ENCODE measurements around the gene CAMKK1.

The CAMKK1 gene

DNA sequence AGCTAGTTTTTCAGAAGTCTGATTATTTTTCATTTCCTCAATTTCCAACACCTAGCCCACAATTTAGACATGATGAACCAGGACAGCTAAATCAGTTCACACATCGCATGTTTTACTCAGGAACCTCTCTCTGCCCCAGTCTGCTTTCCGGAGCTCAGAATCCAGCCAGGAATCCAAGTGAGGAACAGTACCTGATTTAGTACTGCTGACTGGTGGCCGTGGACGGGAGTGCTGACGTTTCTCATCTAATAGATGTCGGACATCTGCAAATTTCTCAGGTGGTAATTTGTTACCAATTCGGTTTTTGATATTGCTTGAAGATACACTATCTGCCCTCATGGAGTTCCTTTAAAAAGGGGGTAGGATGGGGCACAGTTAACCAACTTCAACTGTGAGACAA, 76.9 kb downstream of the CAMKK1 start:
- TF ChIP-seq, protein P1, sequence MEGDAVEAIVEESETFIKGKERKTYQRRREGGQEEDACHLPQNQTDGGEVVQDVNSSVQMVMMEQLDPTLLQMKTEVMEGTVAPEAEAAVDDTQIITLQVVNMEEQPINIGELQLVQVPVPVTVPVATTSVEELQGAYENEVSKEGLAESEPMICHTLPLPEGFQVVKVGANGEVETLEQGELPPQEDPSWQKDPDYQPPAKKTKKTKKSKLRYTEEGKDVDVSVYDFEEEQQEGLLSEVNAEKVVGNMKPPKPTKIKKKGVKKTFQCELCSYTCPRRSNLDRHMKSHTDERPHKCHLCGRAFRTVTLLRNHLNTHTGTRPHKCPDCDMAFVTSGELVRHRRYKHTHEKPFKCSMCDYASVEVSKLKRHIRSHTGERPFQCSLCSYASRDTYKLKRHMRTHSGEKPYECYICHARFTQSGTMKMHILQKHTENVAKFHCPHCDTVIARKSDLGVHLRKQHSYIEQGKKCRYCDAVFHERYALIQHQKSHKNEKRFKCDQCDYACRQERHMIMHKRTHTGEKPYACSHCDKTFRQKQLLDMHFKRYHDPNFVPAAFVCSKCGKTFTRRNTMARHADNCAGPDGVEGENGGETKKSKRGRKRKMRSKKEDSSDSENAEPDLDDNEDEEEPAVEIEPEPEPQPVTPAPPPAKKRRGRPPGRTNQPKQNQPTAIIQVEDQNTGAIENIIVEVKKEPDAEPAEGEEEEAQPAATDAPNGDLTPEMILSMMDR (IDR thresholded peaks at IDR 0.05; ENCODE audit: low read depth, low read length) = no peak
- no peak for DNase-seq (ENCODE audit: low read depth in 2 of 2)

DNA sequence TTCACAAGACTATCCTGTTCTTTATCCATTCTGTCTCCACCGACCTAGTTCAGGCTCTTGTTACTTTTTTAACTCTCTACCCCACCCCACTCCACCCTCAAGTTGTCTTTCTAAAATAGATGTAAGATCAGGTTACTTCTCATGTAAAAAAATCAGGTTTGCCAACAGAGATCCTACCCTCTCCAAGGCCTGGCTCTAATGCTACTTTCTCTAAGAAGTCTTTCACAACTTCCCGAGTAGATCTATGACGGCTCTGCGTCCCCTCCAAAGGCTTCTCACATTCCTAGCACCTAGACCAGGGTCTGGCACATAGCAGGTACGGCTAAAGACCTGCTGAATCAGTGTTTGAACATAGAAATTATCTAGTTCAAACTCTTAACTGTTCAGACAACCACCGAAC, 77.7 kb downstream of the CAMKK1 start:
- TF ChIP-seq, protein P1 (IDR thresholded peaks at IDR 0.05; ENCODE audit: low read depth, low read length) = no peak
- no peak overlapping the region for H3K4me3 ChIP-seq (replicated peaks in 1 of 2; ENCODE audit: low read depth in 2 of 2, low read length in 2 of 2)
- DNase-seq (ENCODE audit: low read depth in 2 of 2) = no peak

More for the DNA sequence above, 76.9 kb downstream of the CAMKK1 start:
- H3K4me3 ChIP-seq (replicated peaks in 1 of 2; ENCODE audit: low read depth in 2 of 2, low read length in 2 of 2) = no peak overlapping the region

DNA sequence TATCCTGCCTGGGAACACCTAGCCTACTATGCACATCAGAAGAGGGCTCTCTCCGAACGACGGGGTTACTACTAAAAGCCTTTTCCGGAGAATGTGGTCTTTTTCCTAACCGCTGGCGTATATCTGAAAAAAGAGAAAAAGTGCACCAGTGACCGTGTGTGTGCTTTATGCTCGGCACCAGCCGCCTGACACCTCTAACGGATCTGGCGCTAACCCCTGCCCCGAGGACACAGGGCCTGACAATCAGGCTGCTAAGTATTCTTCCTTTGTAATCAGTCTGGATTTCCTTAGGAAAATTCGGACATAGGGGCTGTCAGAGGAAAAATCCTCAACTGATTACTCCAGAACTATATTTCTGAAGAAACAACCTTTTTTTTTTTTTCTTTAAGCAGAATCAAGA, 78.5 kb downstream of the CAMKK1 start:
- TF ChIP-seq, protein P1 (IDR thresholded peaks at IDR 0.05; ENCODE audit: low read depth, low read length) = no peak
- DNase-seq (ENCODE audit: low read depth in 2 of 2) = no peak
- no peak overlapping the region for H3K4me3 ChIP-seq (replicated peaks in 1 of 2; ENCODE audit: low read depth in 2 of 2, low read length in 2 of 2)

DNA sequence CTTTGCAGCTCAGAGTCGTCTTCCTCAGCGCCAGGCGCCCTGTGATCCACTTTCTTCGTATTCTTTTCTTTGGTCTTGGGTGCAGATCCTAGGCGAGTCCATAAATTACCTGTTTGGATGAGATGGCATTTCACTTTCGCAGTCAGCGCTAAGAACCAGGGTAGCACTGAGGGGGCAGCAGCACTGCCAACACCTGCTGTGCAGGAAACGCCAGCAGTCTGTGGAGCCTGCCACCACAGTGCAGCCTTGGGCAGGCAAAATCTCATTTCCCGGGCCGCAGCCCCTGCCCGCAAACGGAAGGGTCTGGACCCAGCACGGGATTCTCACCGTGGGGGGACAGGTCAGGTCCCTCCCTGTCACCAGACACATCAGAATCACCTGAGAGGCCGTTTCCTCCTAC, 79.7 kb downstream of the CAMKK1 start:
- TF ChIP-seq, protein P1 (IDR thresholded peaks at IDR 0.05; ENCODE audit: low read depth, low read length) = no peak
- no peak overlapping the region for H3K4me3 ChIP-seq (replicated peaks in 1 of 2; ENCODE audit: low read depth in 2 of 2, low read length in 2 of 2)
- DNase-seq (ENCODE audit: low read depth in 2 of 2) = no peak

DNA sequence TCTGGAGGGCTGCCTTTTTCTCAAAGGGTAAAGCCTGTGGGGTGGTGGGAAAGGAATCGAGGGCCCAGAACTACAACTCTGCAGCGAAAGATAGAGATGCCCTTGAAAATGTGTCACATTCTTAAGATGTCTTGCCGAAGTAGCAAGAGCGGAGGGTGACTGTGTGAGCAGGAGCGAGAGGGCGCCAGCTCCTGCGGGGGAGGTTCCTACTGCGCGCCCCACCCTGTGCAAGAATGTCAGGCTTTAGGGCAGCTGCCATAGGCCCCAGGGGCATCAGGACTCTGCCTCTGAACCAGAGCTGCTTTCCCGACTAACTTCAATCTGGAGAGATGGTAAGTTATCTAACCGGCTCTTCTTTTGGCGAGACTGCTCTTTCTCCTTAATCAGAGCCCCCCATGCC, 80.1 kb downstream of the CAMKK1 start:
- DNase-seq (ENCODE audit: low read depth in 2 of 2) = peak in 1 of 2 donors; percentile 29
- no peak overlapping the region for H3K4me3 ChIP-seq (replicated peaks in 1 of 2; ENCODE audit: low read depth in 2 of 2, low read length in 2 of 2)
- TF ChIP-seq, protein P1 (IDR thresholded peaks at IDR 0.05; ENCODE audit: low read depth, low read length) = no peak

DNA sequence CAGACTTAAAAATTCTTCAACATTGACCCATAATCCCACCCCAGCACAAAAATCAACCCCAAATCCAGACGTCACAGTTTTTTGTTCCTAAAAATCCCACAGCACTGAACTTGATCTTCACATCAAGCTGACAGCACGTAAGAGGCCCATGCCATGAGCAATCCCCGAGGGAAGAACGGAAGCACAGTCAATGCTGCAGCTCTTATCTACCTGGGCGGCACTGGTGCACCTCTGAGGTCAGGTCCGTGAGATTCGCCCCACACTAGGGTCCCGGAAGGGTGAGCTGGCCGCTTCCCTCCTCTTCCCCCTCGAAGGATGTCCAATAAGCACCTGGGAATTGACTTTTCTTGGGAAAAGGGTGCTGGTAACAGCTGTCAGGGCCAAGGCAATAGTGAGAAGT, 80.6 kb downstream of the CAMKK1 start:
- H3K4me3 ChIP-seq (replicated peaks in 1 of 2; ENCODE audit: low read depth in 2 of 2, low read length in 2 of 2) = no peak overlapping the region
- TF ChIP-seq, protein P1 (IDR thresholded peaks at IDR 0.05; ENCODE audit: low read depth, low read length) = no peak
- no peak for DNase-seq (ENCODE audit: low read depth in 2 of 2)

Measured in cardiac fibroblast (primary cell).